SW480 (cell line): ENCODE data around the gene PDHB.

Source experiments
- DNase-seq: peaks from one replicate; pipeline ENCODE4 v3.0.0-alpha.2; 2016; ENCODE audit warnings: low spot score

Gene PDHB

DNA sequence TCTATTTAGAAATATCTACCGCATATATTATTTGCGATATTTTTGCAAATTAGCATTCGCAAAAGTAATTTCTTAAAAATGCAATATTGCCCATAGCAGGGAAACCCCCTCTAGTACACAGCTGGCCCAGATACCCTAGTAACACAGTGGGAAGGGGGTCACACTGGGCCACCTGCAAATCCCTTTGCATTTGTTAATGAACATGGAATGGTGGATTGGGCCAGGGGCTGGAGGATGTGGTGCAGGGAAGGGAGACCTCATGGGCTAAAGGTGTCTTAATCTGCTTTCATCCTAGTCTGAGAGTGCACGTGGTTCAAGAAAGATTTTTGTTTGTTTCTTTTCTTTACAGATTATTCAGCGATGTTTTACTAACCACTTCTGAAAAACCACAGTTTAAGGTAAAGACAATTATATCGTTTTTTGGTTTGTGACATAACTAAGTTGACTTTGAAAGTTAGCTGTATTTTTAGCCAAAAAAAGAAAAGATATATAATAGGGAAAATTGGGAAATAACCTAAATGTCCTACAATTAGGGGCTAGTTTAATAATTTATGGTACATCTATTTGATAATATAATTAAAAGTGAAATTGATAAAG, 30.0 kb downstream of the PDHB start:
- DNase-seq = no peak

GRCh38 chr3:58398669-58399333, 34.8 kb downstream of the PDHB start:
- DNase-seq = no peak

- no peak for DNase-seq
These were observed 39.3 kb downstream of the PDHB start for GRCh38 chr3:58394339-58394738.

DNA sequence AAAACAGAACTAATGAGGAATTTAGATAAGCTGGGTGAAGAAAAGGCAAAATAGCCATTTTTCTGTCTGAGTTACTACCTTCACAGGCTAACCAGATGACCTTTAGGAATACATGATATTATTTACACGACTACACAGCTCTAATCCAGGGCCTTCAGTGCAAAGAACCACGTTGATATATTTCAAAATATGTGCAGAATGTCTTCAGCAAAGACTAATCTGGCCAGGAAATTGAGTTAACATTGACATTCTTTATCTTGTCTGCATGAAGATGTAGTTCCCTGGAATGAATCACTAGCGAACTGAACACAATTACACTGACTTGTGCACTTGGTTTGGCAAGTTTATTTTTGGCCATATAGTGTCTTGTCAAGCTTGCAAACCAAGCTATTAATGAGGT, 41.5 kb downstream of the PDHB start:
- DNase-seq = no peak

DNA sequence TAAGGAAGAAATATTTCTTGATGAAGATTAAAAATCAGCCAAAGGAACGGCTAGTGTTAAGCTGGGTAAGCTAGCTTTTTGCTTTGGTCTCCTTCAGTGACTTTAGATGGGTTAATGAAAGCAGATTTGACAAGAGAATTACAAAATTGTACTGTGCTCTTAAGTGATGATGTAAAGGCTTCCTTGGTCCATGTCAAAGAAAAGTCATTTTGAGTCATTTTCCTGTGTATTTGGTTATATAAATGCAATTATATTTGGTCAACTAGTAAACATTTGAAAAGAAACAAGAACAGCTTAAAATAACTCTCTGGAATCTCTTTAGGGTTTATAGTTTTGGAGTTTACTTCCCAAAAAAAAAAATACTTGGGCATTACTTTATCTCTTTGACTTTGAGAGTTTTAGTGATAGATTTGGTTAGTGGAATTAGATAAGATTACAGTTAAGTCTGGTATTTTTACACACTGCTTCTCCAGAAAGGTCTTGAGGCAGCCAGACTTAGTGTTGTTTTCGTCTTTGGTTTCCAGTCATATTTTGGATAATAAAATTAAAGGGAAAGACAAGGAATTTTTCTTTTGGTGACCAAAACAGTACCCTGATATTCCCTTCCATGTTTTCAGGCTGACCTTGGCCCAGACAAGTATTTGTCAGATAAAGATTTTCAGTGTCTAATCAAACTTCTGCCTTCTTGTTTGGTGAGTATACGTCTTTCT, 42.3 kb downstream of the PDHB start:
- no peak for DNase-seq

DNA sequence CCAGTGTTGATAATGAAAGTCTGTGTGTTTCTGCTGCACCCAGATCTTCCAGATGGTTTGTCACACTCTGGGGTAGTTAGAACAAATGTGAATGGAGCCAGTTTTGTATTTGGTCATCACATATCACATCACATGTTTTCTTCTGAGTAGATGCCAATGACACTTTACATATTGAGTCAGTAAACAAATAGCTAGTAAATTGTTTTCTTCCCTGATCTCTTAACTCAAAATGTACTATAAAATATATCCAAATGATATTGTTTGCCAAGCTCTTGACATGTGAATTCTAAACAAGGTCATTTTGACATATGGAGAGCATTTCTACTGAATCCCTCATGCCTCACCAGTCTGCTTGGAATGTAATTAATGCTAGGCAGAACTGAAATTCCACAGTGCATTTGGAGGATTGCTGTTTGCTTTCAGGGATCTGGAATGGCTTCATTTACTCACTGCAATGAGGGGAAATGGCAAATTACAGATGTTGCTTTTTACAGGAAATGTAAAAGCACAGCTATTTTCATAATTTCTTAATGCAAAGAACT, 45.0 kb downstream of the PDHB start:
- no peak for DNase-seq

- no peak for DNase-seq
These were observed 45.7 kb downstream of the PDHB start for GRCh38 chr3:58387650-58388546.

DNA sequence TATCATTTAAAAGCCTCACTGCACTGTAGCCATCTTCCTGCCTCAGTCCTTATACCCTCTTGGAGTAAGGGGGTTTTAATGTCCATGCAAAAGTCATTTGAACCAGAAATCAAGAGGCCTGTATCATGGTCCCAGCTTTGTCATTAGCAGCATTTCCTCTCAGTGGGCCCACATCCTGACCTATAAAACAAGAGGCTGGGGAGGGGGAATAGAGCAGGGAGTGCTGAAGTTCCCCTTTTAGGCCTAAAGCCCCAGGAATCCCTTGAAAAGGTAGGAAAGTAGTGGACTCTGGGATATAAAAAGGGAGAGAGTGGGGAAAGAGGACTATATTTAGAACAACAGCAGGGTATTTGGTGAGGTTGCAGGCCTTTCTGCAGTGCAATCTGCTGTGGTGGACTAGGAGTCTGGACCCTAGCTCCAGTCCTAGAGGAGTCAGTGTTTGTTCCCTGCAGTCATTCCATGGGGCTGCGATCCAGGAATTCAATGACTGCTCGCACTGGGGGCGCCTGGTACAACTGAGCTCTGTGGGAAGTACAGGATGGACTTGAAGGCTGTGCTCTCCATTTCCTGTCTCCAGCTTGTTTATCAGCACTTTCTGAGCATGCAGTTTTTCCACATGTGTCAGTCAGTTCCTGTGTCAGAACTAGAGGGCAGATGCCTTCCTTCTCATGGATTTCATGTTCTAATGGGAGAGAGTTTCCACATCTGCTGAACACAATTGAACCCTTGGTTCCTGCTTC, 46.8 kb downstream of the PDHB start:
- DNase-seq = no peak

DNA sequence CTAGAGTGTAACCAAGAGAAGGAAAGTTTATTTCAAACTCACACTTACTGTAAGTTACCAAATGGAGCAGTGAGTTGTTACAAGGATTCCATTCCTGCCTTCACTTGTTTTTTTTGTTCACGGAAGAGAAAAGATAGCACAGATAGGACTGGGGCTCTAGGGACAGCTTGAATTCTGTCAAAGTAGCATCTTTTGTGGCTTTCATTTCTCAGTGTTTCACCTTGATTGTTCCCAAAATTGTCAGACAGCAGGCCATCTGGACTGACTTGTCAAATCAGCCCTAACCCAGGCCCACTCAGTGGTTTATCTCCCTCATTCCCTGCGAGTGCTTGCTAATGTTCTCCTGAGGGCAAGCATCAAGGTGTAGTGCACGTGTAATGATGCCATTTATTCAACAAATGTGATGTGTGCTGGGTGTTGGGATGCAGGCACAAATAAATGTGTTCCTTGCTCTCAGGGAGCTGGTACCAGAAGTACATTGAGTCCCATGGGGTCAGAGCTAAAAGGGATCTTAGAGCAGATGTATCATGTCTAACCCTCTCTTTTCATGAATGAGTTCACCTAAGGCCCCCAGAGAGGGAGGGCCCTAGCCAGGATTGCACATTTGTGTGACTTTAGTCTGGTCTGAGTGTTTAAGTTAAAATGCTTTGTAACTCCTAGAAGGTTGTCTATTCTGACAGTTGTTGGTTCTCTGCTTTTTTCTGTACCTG, 49.1 kb downstream of the PDHB start:
- DNase-seq = no peak

DNA sequence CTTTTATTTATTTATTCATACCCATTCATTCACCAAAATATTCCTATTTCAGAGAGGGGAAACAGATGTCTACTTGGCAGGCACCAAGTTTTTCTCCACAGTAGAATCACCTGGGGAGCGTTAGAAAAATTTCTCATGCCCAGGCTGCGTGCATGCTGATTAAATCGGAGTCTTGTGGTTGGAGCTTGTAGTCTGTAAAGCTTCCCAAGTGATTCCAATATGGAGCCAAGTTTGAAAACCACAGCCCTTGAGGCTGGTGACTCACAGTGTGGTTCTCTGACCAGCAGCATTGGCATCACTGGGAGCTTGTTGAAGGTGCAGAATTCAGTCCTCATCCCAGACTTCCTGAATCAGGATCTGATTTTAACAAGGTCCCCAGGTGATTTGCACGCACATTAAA, 49.7 kb downstream of the PDHB start:
- peak; percentile 76 for DNase-seq

- DNase-seq = no peak
These were observed 50.2 kb downstream of the PDHB start for GRCh38 chr3:58383476-58383875.

DNA sequence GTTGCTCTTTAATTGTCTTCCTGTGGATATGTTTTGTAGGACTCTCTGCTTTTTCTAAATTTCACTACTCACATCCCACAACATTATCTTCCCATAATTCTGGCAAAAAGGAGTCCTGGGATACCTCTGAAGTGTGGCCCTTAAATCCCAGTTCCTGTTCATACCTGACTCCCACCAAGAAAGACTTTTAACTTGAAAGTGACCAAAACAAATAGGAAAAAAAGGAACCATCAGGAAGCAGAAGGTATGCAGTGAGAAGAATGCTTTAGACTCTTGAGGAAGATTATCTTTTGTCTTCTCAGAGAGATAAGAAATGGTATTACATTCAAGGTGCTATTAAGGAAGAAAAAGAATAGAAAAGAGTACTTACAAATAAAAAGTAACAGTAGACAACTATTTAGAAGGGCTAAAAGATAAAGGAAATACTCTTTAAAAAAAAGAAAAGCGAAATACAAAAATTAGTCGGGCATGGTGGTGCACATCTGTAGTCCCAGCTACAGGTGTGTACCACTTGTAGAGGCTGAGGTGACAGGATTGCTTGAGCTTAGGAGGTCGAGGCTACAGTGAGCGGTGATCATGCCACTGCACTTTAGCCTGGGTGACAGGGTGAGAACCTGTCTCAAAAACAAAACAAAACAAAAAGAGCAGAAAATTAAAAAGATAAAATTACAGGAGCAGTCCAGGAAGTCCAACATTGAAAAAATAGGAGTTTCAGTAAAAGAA, 54.1 kb downstream of the PDHB start:
- DNase-seq = no peak

- no peak for DNase-seq
These were observed 55.9 kb downstream of the PDHB start for GRCh38 chr3:58377750-58378149.
